IPS-18a (cell line): Measurements from ENCODE around the gene SLFNL1.

Experiments
- H3K27ac ChIP-seq: one replicate; pipeline ENCODE4 v1.5.1; 2013; ENCODE audit warnings: low read length
- H3K27me3 ChIP-seq: one replicate; pipeline ENCODE4 v1.6.1; 2013; ENCODE audit warnings: mild to moderate bottlenecking, low read length; ENCODE audit not compliant: control insufficient read depth, insufficient read depth
- H3K36me3 ChIP-seq: one replicate; pipeline ENCODE4 v1.6.1; 2013; ENCODE audit warnings: low read depth, low read length; ENCODE audit not compliant: control insufficient read depth
- H3K4me1 ChIP-seq: one replicate; pipeline ENCODE4 v1.6.1; 2013; ENCODE audit warnings: low read depth, low read length; ENCODE audit not compliant: control insufficient read depth
- H3K4me3 ChIP-seq: one replicate; pipeline ENCODE4 v1.5.1; 2013; ENCODE audit warnings: low read length
- H3K9ac ChIP-seq: one replicate; pipeline ENCODE4 v1.6.1; 2013; ENCODE audit warnings: mild to moderate bottlenecking, low read length, moderate library complexity
- H3K9me3 ChIP-seq: one replicate; pipeline ENCODE4 v1.6.1; 2013; ENCODE audit warnings: low read depth, low read length; ENCODE audit not compliant: control insufficient read depth

The SLFNL1 gene

GRCh38 chr1:41021526-41022308 lies at the start of gene SLFNL1:
Gene SLFNL1, minus strand, starts transcription at chr1:41021725. Its CDS starts 1,065 bp downstream, at chr1:41020660.
- Histone ChIP-seq H3K36me3 (peaks cover 12% of the 10 kb centered on the region), H3K9ac (no peak within 1 kb of the TSS), H3K4me3 (no peak within 1 kb of the TSS), H3K27me3 (peaks cover 15% of the 10 kb centered on the region), H3K27ac (no peak within 1 kb of the TSS), H3K4me1 (no peaks in the 10 kb centered on the region), H3K9me3 (no peaks in the 10 kb centered on the region)

GRCh38 chr1:41056907-41057306 lies 35.4 kb upstream of the SLFNL1 start:
- Histone ChIP-seq H3K4me1 (no peaks in the 10 kb centered on the region), H3K27me3 (no peaks in the 10 kb centered on the region), H3K36me3 (peaks cover 4% of the 10 kb centered on the region), H3K9me3 (no peaks in the 10 kb centered on the region), H3K27ac (no peak overlapping the region), H3K9ac (no peak overlapping the region), H3K4me3 (no peak overlapping the region)

GRCh38 chr1:41053316-41053715 lies 31.8 kb upstream of the SLFNL1 start:
- no peaks in the 10 kb centered on the region for H3K36me3 ChIP-seq
- no peaks in the 10 kb centered on the region for H3K4me1 ChIP-seq
- no peak overlapping the region for H3K27ac ChIP-seq
- no peaks in the 10 kb centered on the region for H3K27me3 ChIP-seq
- H3K9me3 ChIP-seq: no peaks in the 10 kb centered on the region
- H3K9ac ChIP-seq: no peak overlapping the region
- no peak overlapping the region for H3K4me3 ChIP-seq

GRCh38 chr1:41051022-41051421 lies 29.5 kb upstream of the SLFNL1 start:
- Histone ChIP-seq H3K4me3 (no peak overlapping the region), H3K4me1 (no peaks in the 10 kb centered on the region), H3K36me3 (peaks cover 13% of the 10 kb centered on the region), H3K27me3 (no peaks in the 10 kb centered on the region), H3K9ac (no peak overlapping the region), H3K27ac (no peak overlapping the region), H3K9me3 (no peaks in the 10 kb centered on the region)

- Histone ChIP-seq H3K9ac (no peak overlapping the region), H3K27ac (no peak overlapping the region), H3K36me3 (peaks cover 27% of the 10 kb centered on the region)
These were observed 27.0 kb upstream of the SLFNL1 start for GRCh38 chr1:41048540-41048939.

GRCh38 chr1:41046347-41046775 lies 24.8 kb upstream of the SLFNL1 start:
- Histone ChIP-seq H3K27me3 (no peaks in the 10 kb centered on the region), H3K9me3 (no peaks in the 10 kb centered on the region), H3K4me1 (no peaks in the 10 kb centered on the region), H3K4me3 (no peak overlapping the region), H3K36me3 (peaks cover 27% of the 10 kb centered on the region), H3K27ac (no peak overlapping the region), H3K9ac (no peak overlapping the region)

More at GRCh38 chr1:41048540-41048939, 27.0 kb upstream of the SLFNL1 start:
- no peaks in the 10 kb centered on the region for H3K27me3 ChIP-seq
- no peaks in the 10 kb centered on the region for H3K4me1 ChIP-seq
- no peak overlapping the region for H3K4me3 ChIP-seq
- no peaks in the 10 kb centered on the region for H3K9me3 ChIP-seq

GRCh38 chr1:41045740-41046139 lies 24.2 kb upstream of the SLFNL1 start:
- no peaks in the 10 kb centered on the region for H3K27me3 ChIP-seq
- H3K9me3 ChIP-seq: no peaks in the 10 kb centered on the region
- no peak overlapping the region for H3K4me3 ChIP-seq
- no peak overlapping the region for H3K9ac ChIP-seq
- no peak overlapping the region for H3K27ac ChIP-seq
- peaks cover 27% of the 10 kb centered on the region for H3K36me3 ChIP-seq
- no peaks in the 10 kb centered on the region for H3K4me1 ChIP-seq

- Histone ChIP-seq H3K27me3 (no peaks in the 10 kb centered on the region), H3K27ac (no peak overlapping the region)
These were observed 22.7 kb upstream of the SLFNL1 start for GRCh38 chr1:41044187-41044586.

GRCh38 chr1:41041614-41042270 lies 20.2 kb upstream of the SLFNL1 start:
- H3K9me3 ChIP-seq: no peaks in the 10 kb centered on the region
- no peaks in the 10 kb centered on the region for H3K27me3 ChIP-seq
- H3K4me1 ChIP-seq: no peaks in the 10 kb centered on the region
- H3K9ac ChIP-seq: no peak overlapping the region
- no peak overlapping the region for H3K27ac ChIP-seq
- H3K4me3 ChIP-seq: no peak overlapping the region
- H3K36me3 ChIP-seq: peaks cover 30% of the 10 kb centered on the region

More at GRCh38 chr1:41044187-41044586, 22.7 kb upstream of the SLFNL1 start:
- Histone ChIP-seq H3K4me3 (no peak overlapping the region), H3K36me3 (peaks cover 27% of the 10 kb centered on the region), H3K9me3 (no peaks in the 10 kb centered on the region), H3K9ac (no peak overlapping the region), H3K4me1 (no peaks in the 10 kb centered on the region)

GRCh38 chr1:41038110-41038509 lies 16.6 kb upstream of the SLFNL1 start:
- H3K4me3 ChIP-seq: no peak overlapping the region
- no peaks in the 10 kb centered on the region for H3K27me3 ChIP-seq
- H3K9me3 ChIP-seq: no peaks in the 10 kb centered on the region
- no peak overlapping the region for H3K27ac ChIP-seq
- no peak overlapping the region for H3K9ac ChIP-seq
- peaks cover 23% of the 10 kb centered on the region for H3K36me3 ChIP-seq
- no peaks in the 10 kb centered on the region for H3K4me1 ChIP-seq

GRCh38 chr1:41037116-41037903 lies 15.8 kb upstream of the SLFNL1 start:
- no peaks in the 10 kb centered on the region for H3K9me3 ChIP-seq
- H3K27ac ChIP-seq: no peak overlapping the region
- peaks cover 23% of the 10 kb centered on the region for H3K36me3 ChIP-seq
- H3K27me3 ChIP-seq: no peaks in the 10 kb centered on the region
- H3K4me1 ChIP-seq: no peaks in the 10 kb centered on the region
- no peak overlapping the region for H3K9ac ChIP-seq
- H3K4me3 ChIP-seq: no peak overlapping the region
